Loucy (cell line): ENCODE data around the gene SERPINB11.

Experiments used
- H2AFZ ChIP-seq: fragments of 200-600 bp; sonication (generic); 2 replicates; pipeline ENCODE4 v1.6.0; 2016; ENCODE audit warnings: antibody characterized with exemption, mild to moderate bottlenecking, low read length, moderate library complexity
- H3F3A ChIP-seq: fragments of 200-600 bp; 2 replicates; pipeline ENCODE4 v1.6.0; 2016; ENCODE audit warnings: antibody characterized with exemption, low read depth, mild to moderate bottlenecking
- H3K27me3 ChIP-seq: fragments of 200-600 bp; sonication (generic); 2 replicates; pipeline ENCODE4 v1.6.1; 2014; ENCODE audit warnings: low read length, mild to moderate bottlenecking; ENCODE audit not compliant: insufficient read depth, poor library complexity, severe bottlenecking
- H3K36me3 ChIP-seq: fragments of 200-600 bp; sonication (generic); 2 replicates; pipeline ENCODE4 v1.6.1; 2016; ENCODE audit warnings: low read length; ENCODE audit not compliant: insufficient read depth
- H3K4me1 ChIP-seq: fragments of 200-600 bp; sonication (generic); 2 replicates; pipeline ENCODE4 v1.5.1; 2014; ENCODE audit warnings: low read length, mild to moderate bottlenecking; ENCODE audit not compliant: insufficient read depth, poor library complexity, severe bottlenecking
- H3K4me2 ChIP-seq: fragments of 200-600 bp; sonication (generic); 2 replicates; pipeline ENCODE4 v1.6.0; 2014; ENCODE audit warnings: antibody characterized with exemption, low read length, low read depth, mild to moderate bottlenecking; ENCODE audit not compliant: poor library complexity, severe bottlenecking
- H3K4me3 ChIP-seq: fragments of 200-600 bp; sonication (generic); 2 replicates; pipeline ENCODE4 v1.5.1; 2014; ENCODE audit warnings: low read length, mild to moderate bottlenecking, mixed read lengths; ENCODE audit not compliant: poor library complexity, severe bottlenecking
- H3K79me2 ChIP-seq: fragments of 200-600 bp; sonication (generic); 2 replicates; pipeline ENCODE4 v1.6.1; 2014; ENCODE audit warnings: low read length; ENCODE audit not compliant: insufficient read depth
- H3K9ac ChIP-seq: fragments of 200-600 bp; sonication (generic); 2 replicates; pipeline ENCODE4 v1.6.0; 2014; ENCODE audit warnings: mild to moderate bottlenecking, low read depth, low read length, moderate library complexity; ENCODE audit not compliant: poor library complexity, severe bottlenecking
- H3K9me2 ChIP-seq: fragments of 200-600 bp; sonication (generic); replicated peaks from 2 replicates; pipeline ENCODE4 v1.6.1; 2016; ENCODE audit warnings: low read depth, low read length, mixed read lengths
- H3K9me3 ChIP-seq: fragments of 200-600 bp; sonication (generic); 2 replicates; pipeline ENCODE4 v1.6.1; 2014; ENCODE audit warnings: mild to moderate bottlenecking, antibody characterized with exemption, low read length, low read depth; ENCODE audit not compliant: insufficient read depth
- H4K20me1 ChIP-seq: fragments of 200-600 bp; sonication (generic); 2 replicates; pipeline ENCODE4 v1.6.0; 2014; ENCODE audit warnings: antibody characterized with exemption, low read length, mild to moderate bottlenecking; ENCODE audit not compliant: insufficient read depth, poor library complexity, severe bottlenecking
- CTCF ChIP-seq: fragments of 200-600 bp; sonication (generic); conservative IDR thresholded peaks from 2 replicates; pipeline ENCODE4 v1.5.1; 2014; ENCODE audit warnings: mild to moderate bottlenecking, antibody characterized with exemption, low read length
- EZH2phosphoT487 ChIP-seq: fragments of 200-600 bp; IDR thresholded peaks from 2 replicates; pipeline ENCODE4 v1.6.1; 2018; ENCODE audit warnings: antibody characterized with exemption, mild to moderate bottlenecking, moderate library complexity, borderline replicate concordance

Gene SERPINB11

GRCh38 chr18:63700501-63700900 lies 2.3 kb upstream of the SERPINB11 start:
- Histone ChIP-seq H3K4me3 (no peak overlapping the region), H3K9ac (no peak overlapping the region), H3K4me1 (no peaks in the 10 kb centered on the region), H4K20me1 (no peaks in the 10 kb centered on the region), H2AFZ (no peak overlapping the region), H3K27me3 (no peaks in the 10 kb centered on the region), H3K4me2 (no peak overlapping the region), H3K9me3 (no peaks in the 10 kb centered on the region), H3K79me2 (no peaks in the 10 kb centered on the region), H3K36me3 (no peaks in the 10 kb centered on the region), H3K9me2 (no peaks in the 10 kb centered on the region), H3F3A (no peaks in the 10 kb centered on the region)
- TF ChIP-seq CTCF (no peak), EZH2phosphoT487 (no peak)

- Histone ChIP-seq H3K4me2 (no peak overlapping the region), H4K20me1 (no peaks in the 10 kb centered on the region), H3K27me3 (no peaks in the 10 kb centered on the region), H3K9ac (no peak overlapping the region), H3K9me3 (no peaks in the 10 kb centered on the region), H3K9me2 (no peaks in the 10 kb centered on the region), H2AFZ (no peak overlapping the region), H3K36me3 (no peaks in the 10 kb centered on the region), H3K79me2 (no peaks in the 10 kb centered on the region), H3K4me3 (no peak overlapping the region), H3F3A (no peaks in the 10 kb centered on the region), H3K4me1 (no peaks in the 10 kb centered on the region)
- TF ChIP-seq CTCF (no peak), EZH2phosphoT487 (no peak)
Measured at GRCh38 chr18:63701952-63702351, 808 bp upstream of the SERPINB11 start.

- H2AFZ ChIP-seq = no peak overlapping the region
- TF ChIP-seq EZH2phosphoT487 (no peak), CTCF (no peak)
Measured at GRCh38 chr18:63705401-63705800, 2.6 kb downstream of the SERPINB11 start.

More at GRCh38 chr18:63705401-63705800, 2.6 kb downstream of the SERPINB11 start:
- Histone ChIP-seq H4K20me1 (no peaks in the 10 kb centered on the region), H3K27me3 (no peaks in the 10 kb centered on the region), H3K9me2 (no peaks in the 10 kb centered on the region), H3F3A (no peaks in the 10 kb centered on the region), H3K79me2 (no peaks in the 10 kb centered on the region), H3K4me3 (no peak overlapping the region), H3K9ac (no peak overlapping the region), H3K36me3 (no peaks in the 10 kb centered on the region), H3K9me3 (no peaks in the 10 kb centered on the region), H3K4me1 (no peaks in the 10 kb centered on the region), H3K4me2 (no peak overlapping the region)
